DMS114 treated with DMSO at 0.1 percent for 48 hours (cell line): ENCODE measurements around the gene ATP6V0A1.
A peak's percentile ranks its signal among the peaks of the same experiment; 100 is the strongest.
"Not testable (repeated sequence)": the region's sequence is repeated elsewhere in the genome, so short reads cannot be mapped to it uniquely, and the experiment has no call there.

Experiments
- DNase-seq: peaks from one replicate; lab custom pipeline; 2025; ENCODE audit not compliant: unreplicated experiment; lab: John Stamatoyannopoulos, UW

The ATP6V0A1 gene

GRCh38 chr17:42475835-42476234 lies 17.2 kb downstream of the ATP6V0A1 start:
- DNase-seq, result no peak

DNA sequence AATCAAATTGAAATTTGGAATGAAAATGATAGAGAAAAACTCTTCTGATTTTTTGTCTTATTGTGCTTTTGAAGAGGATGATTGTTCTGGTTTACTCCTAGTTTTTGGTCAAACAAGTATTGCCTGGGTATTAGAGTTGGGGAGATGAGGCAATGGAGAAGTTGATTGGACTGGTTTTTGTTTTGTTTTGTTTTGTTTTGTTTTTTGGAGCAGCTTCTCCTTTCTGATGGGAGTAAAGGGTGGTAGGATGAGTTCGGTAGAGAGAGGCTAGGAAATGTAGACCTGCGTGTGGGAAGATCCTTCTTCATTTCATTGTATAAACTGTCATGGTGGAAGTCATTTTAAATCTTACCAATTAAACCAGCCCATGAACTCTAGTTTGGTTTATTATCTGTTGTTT lies 17.7 kb downstream of the ATP6V0A1 start:
- no peak for DNase-seq

DNA sequence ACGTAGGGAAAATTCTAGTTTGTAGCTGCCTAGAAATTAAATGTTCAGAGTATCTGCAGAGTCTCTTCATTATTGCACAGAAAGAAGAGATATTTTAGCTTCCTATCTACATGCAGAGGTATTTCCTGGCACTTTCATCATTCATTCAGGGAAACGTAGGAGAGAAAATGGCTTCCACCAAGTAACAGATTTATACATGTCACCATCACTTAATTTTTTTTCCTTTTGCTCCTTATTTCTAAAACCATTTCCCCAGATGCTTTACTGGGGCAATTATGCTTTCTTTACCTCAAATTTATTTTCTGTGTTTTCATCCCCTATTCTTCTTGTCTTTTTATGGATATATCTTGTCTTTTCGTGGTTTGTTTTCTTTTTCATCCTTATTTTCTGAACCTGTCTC lies 18.5 kb downstream of the ATP6V0A1 start:
- no peak for DNase-seq

GRCh38 chr17:42477824-42478223 lies 19.1 kb downstream of the ATP6V0A1 start:
- not testable (repeated sequence) for DNase-seq

DNA sequence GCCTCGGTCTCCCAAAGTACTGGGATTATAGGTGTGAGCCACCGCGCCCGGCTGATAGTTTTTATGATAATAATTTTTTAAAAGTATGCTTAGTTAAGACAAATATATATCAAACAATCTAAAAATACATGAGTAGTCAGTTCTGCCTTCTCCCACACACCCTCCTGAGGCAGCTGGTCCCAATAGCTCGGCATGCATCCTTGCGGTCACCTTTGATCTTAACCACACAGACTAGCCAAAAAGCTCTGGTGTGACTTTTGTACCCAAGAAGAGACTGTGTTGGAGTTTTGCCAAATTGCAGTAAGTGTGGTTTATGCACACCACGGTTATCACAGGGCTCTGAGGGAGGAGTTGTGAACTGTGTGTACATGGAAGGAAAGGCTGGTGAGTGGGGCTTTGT lies 25.6 kb downstream of the ATP6V0A1 start:
- DNase-seq, result no peak

GRCh38 chr17:42485680-42486079 lies 27.0 kb downstream of the ATP6V0A1 start:
- DNase-seq, result no peak

- DNase-seq, result no peak
These were observed 29.4 kb downstream of the ATP6V0A1 start for GRCh38 chr17:42488032-42488431.

DNA sequence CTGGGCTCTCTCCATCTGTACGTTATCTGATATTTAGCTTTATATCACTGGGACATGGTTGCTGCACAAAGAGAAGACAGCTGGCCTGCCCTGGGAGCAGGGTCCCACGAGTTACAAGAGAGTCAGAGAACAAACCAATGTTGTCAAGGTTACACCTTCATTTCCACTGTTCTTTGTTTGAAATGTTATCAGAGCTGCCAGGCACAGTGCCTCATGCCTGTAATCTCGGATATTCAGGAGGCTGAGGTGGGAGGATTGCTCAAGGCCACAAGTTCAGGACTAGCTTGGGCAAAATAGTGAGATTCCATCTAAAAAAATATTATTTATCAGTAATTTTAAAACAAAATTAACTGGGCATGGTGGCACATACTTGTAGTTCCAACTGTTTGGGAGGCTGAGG lies 34.6 kb downstream of the ATP6V0A1 start:
- DNase-seq, result no peak

DNA sequence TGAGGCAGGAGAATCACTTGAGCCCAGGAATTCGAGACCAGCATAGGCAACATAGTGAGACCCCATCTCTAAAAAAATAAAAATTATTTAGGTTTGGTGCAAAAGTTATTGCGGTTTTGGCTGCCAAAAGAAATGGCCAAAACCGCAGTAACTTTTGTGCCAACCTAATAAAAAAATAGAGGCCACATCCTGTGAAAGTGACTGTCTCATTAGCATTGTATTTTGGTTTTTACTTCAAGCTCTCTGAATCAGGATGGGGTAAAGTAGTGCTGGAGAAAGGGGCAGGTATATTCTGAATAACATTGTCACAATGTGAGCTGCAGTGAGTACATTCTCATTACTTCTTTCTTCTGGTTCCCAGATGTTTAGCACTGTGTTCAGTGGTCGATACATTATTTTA lies 36.0 kb downstream of the ATP6V0A1 start:
- DNase-seq, result no peak

DNA sequence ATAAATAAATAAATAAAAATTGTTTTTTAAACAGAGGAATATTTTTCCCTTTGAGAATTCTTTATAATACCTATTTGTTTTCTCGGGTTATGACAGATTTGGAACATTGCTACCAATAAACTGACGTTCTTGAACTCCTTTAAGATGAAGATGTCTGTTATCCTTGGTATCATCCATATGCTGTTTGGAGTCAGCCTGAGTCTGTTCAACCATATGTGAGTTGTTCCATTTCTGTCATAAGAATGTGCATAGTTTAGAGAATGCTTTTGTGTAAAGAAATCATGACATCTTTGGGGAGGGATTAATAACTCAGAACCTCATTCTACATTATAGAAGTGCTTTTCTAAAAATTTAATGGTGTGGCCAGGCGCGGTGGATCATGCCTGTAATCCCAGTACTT lies 40.1 kb downstream of the ATP6V0A1 start:
- DNase-seq, result no peak

DNA sequence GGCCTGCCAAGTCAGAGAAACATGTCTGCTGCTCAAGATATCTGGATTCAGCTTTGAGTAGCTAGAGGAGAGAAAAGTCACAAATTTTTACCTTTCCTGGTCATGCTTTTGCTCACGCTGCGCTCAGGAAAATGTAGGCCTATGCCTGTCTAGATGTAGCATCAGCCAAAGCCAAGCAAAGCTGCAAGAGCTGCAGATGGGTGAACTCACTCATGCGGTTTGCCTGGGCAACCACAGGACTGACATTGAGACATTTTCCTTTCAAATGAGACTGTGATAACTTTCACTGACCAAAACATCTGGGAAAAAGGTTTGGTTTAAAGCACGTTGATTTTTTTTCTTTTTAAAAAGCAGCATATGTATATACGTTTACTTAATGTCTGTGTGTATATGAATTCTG lies 43.4 kb downstream of the ATP6V0A1 start:
- no peak for DNase-seq

DNA sequence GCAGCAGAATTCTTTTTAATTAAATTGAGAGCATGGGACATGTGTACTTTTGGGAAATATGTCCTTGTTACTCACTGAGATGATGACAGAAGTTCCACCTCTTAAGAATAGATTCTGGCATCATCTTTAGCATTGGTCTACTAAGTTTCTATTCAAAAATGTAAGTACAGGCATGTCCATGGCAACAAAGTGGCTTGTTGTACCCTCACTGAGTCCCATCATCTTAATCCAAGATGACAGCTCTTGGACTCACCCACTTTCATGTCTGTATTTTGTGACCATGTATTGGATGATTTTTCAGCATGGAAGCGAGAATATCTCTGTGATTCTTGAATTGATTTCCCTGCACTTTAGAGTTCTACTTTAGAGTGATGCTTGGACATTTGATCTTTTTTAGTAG lies 44.2 kb downstream of the ATP6V0A1 start:
- DNase-seq, result no peak

- DNase-seq, result no peak
These were observed 49.0 kb downstream of the ATP6V0A1 start for GRCh38 chr17:42507671-42508070.

- no peak for DNase-seq
These were observed 49.9 kb downstream of the ATP6V0A1 start for GRCh38 chr17:42508426-42509165.

DNA sequence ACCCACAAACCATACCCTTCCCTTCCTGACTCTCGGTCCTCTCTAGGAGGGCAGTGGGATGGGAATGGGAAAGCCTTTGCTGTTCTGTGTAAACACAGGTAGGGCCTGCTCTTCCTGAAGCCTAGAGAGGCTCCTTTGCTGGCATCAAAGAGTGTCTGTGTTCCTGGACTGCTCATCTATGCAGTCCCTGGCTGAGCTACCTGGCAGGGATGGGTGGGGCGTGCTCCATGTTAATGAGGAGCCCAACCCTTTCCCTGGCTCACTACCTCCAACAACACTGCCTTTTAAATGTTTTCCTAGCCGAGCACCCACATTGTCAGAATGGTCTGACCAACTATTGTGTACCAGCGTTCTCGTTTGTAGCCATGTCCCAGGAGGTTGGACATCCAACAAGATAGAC lies 50.7 kb downstream of the ATP6V0A1 start:
- DNase-seq, result no peak

DNA sequence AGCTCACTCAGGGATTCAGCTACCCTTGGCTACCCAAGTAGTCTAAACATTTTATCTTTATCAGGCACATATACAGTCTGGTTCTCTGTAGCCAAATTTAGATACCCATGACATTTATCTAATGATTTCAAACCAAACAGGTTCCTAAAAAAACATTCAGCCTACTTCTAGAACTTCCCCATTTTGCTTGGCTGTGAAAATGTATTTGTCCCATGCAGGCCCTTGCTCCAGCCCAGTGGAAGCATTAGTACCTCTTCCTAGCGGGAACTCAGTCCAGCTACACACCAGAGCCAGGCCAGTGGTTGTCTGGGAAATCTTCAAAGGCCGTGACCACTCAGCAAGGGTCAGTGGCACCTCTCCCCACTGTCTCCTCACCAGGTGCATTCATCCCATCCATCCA lies 51.2 kb downstream of the ATP6V0A1 start:
- DNase-seq, result no peak

DNA sequence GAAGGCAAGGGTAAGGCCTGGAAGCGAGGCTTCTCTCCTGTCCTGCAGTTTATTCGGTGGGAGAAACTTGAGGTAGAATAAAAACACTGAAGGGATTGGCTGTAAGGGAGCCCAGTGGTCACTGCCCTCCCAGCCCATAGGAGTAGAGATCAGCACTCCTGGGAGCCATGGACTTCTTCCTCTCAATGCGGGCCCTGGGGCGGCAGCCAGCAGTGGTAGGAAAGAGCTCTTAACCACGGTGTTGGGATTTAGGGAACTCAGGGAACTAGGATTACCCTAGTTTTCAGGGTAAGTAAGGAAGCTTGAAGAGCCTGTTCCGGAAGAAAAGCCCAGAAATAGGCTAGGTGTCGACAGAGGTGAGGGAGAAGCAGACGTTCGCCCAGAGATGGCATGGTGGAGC lies 53.6 kb downstream of the ATP6V0A1 start:
- DNase-seq, result no peak

GRCh38 chr17:42512733-42513251 lies 54.1 kb downstream of the ATP6V0A1 start:
- no peak for DNase-seq

- no peak for DNase-seq
These were observed 55.0 kb downstream of the ATP6V0A1 start for GRCh38 chr17:42513686-42514085.

DNA sequence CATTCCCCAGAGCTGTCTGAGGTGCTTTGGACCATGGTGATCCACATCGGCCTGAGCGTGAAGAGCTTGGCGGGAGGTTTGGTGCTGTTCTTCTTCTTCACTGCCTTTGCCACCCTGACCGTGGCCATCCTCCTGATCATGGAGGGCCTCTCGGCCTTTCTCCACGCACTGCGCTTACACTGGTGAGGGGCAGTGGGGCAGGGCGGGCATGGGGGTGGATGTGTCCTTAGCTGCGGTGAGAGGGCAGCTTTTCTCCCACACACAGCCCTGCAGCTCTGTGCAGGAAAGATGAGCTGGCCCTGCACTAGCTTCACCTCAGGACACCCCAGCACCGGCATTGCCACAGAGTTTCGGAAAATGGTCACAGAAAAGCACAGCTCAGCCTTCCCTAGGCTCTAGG lies 55.6 kb downstream of the ATP6V0A1 start:
- no peak for DNase-seq

DNA sequence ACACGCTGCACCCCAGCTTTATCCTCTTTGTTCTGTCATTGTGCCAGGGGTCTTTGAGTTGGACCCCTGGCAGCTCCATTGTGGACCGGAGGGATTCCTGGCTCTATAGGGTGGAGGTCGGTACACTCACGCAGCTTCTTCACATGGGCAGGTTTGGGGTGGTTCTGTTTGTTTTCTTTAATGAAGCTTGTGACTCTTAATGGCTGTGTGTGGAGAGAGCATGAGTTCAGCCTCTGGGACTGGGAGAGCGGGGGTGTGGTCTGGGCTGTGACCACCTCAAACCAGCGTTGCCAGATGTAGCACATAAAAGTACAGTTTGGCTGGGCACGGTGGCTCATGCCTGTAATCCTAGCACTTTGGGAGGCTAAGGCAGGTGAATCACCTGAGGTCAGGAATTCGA lies 56.2 kb downstream of the ATP6V0A1 start:
- no peak for DNase-seq

DNA sequence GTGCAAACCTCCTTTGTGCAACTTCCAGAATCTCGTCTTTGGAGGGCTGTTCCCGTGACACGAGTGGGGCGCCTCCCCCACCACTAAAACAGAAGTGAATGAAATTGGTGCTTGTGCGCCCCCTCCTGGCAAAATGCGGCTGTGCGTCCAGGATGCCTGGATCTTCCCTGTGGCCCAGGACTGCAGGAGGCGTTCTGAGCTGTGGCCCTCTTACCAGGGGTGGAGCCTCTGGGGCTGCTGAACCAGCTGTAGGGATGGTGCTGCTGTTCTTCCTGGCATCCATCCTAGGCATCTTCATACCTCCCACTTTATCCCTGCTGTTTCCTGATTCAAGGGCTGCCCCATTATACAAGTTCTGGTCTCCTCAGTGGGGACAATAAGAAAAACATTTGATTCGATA lies 58.8 kb downstream of the ATP6V0A1 start:
- peak; percentile 61 for DNase-seq
